ENCODE measurements around the gene RNF5.
"Not testable (repeated sequence)": the region's sequence is repeated elsewhere in the genome, so short reads cannot be mapped to it uniquely, and the experiment has no call there.

Gene RNF5

GRCh38 chr6:32177788-32178546 is at the start of gene RNF5:
Gene RNF5, plus strand, starts transcription at chr6:32178405. Its CDS starts 107 bp downstream, at chr6:32178512.
- DNase-seq (ENCODE audit: low spot score): peak; percentile 95

GRCh38 chr6:32128751-32129296 is 49.4 kb upstream of the RNF5 start:
- no peak for DNase-seq (ENCODE audit: low spot score)

GRCh38 chr6:32129297-32130088 is 48.7 kb upstream of the RNF5 start:
- no peak for DNase-seq (ENCODE audit: low spot score)

- no peak for DNase-seq (ENCODE audit: low spot score)
Measured at GRCh38 chr6:32131439-32131948, 46.7 kb upstream of the RNF5 start.

GRCh38 chr6:32132110-32132509 is 46.1 kb upstream of the RNF5 start:
- no peak for DNase-seq (ENCODE audit: low spot score)

GRCh38 chr6:32133786-32134185 is 44.4 kb upstream of the RNF5 start:
- no peak for DNase-seq (ENCODE audit: low spot score)

GRCh38 chr6:32137454-32137853 is 40.8 kb upstream of the RNF5 start:
- DNase-seq (ENCODE audit: low spot score): no peak

- DNase-seq (ENCODE audit: low spot score): no peak
Measured at GRCh38 chr6:32139590-32139989, 38.6 kb upstream of the RNF5 start.

GRCh38 chr6:32140420-32141046 is 37.7 kb upstream of the RNF5 start:
- DNase-seq (ENCODE audit: low spot score): no peak

- DNase-seq (ENCODE audit: low spot score): not testable (repeated sequence)
Measured at GRCh38 chr6:32144238-32144637, 34.0 kb upstream of the RNF5 start.

- DNase-seq (ENCODE audit: low spot score): no peak
Measured at GRCh38 chr6:32146287-32146686, 31.9 kb upstream of the RNF5 start.

- no peak for DNase-seq (ENCODE audit: low spot score)
Measured at GRCh38 chr6:32146687-32147086, 31.5 kb upstream of the RNF5 start.

- no peak for DNase-seq (ENCODE audit: low spot score)
Measured at GRCh38 chr6:32147401-32148132, 30.6 kb upstream of the RNF5 start.

- no peak for DNase-seq (ENCODE audit: low spot score)
Measured at GRCh38 chr6:32148289-32149091, 29.7 kb upstream of the RNF5 start.

GRCh38 chr6:32149092-32149755 is 29.0 kb upstream of the RNF5 start:
- no peak for DNase-seq (ENCODE audit: low spot score)

- DNase-seq (ENCODE audit: low spot score): no peak
Measured at GRCh38 chr6:32149932-32150870, 28.0 kb upstream of the RNF5 start.

GRCh38 chr6:32151181-32151862 is 26.9 kb upstream of the RNF5 start:
- no peak for DNase-seq (ENCODE audit: low spot score)

Data from HuH-7 (cell line).